GM10266 (cell line): ENCODE data around the gene GTF3C1.
"Not testable (repeated sequence)": the region's sequence is repeated elsewhere in the genome, so short reads cannot be mapped to it uniquely, and the experiment has no call there.

Source experiments
- DNase-seq: peaks from one replicate; pipeline ENCODE4 v3.0.0; 2012; ENCODE audit errors: extremely low spot score
- CTCF ChIP-seq: IDR thresholded peaks from 2 replicates; pipeline ENCODE4 v1.5.1; 2012; ENCODE audit warnings: mild to moderate bottlenecking, low read depth; ENCODE audit not compliant: control insufficient read depth, insufficient read depth; ENCODE audit errors: missing control alignments

Gene GTF3C1

GRCh38 chr16:27433636-27434035, 116.1 kb downstream of the GTF3C1 start:
- no peak for DNase-seq
- TF ChIP-seq CTCF, result no peak

DNA sequence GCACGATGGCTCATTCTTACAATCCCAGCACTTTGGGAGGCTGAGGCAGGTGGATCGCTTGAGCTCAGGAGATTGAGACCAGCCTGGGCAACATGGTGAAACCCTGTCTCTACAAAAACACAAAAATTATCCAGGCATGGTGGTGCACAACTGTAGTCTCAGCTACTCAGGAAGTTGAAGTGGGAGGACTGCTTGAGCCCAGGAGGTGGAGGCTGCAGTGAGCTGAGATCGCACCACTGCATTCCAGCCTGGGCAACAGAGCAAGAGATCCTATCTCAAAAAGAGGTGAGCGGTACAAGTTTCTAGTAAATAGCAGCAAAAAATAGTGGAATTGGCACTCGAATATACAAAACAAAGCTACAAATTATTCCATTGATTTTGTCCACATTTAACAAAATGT, 116.5 kb downstream of the GTF3C1 start:
- DNase-seq, result not testable (repeated sequence)

GRCh38 chr16:27432558-27432957, 117.2 kb downstream of the GTF3C1 start:
- DNase-seq, result no peak
- no peak for TF ChIP-seq CTCF

GRCh38 chr16:27431773-27432532, 117.8 kb downstream of the GTF3C1 start:
- TF ChIP-seq CTCF, result no peak
- DNase-seq, result no peak

DNA sequence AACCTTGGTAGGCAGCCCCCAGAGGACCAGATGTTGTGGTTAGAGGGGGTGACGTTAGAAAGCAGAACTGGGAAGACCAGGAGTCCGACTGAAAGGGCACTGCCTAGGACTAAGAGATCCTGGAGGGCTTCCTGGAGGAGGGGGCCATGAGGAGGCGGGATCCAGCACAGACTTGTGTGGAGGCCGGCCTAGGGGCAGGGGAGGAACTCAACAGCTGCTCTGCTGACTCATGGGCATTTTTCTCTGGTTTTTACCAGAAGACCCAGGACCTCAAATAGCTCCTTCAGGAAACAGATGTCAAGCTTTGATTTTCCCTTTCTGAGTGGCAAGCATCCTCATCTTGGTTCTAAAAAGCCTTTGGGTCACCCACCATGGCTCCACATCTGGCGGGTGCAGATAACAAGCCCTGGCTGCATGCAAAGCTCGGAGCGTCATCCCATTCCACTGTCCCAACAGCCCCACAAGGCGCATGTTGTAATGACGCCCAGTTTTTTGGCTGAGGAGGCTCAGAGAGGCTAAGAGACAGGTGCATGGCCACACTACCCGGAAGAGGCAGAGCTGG, 118.7 kb downstream of the GTF3C1 start:
- no peak for DNase-seq
- TF ChIP-seq CTCF, result no peak

DNA sequence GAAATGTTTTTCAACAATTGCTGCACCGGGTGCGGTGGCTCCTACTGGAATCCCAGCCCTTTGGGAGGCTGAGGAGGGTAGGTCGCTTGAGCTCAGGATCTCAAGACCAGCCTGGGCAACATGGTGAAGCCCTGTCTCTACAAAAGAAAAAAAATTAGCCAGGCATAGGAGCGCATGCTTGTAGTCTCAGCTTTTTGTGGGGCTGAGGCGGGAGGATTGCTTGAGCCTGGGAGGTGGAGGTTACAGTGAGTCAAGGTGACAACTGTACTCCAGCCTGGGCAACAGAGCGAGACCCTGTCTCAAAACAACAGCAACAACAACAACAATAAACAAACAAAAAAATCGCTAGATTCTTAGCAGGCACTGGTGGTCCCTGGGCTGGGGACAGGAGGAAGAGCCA, 119.2 kb downstream of the GTF3C1 start:
- no peak for DNase-seq
- TF ChIP-seq CTCF, result no peak

GRCh38 chr16:27429981-27430441, 119.7 kb downstream of the GTF3C1 start:
- DNase-seq, result no peak
- no peak for TF ChIP-seq CTCF
